CD4-positive, alpha-beta T cell treated with Interleukin-17A for 1 hour (primary cell): ENCODE measurements around the gene OGDH.
"Not testable (repeated sequence)": the region's sequence is repeated elsewhere in the genome, so short reads cannot be mapped to it uniquely, and the experiment has no call there.

ENCODE experiments used
- DNase-seq: peaks from one replicate; pipeline ENCODE4 v3.0.0-alpha.2; 2020

The OGDH gene

DNA sequence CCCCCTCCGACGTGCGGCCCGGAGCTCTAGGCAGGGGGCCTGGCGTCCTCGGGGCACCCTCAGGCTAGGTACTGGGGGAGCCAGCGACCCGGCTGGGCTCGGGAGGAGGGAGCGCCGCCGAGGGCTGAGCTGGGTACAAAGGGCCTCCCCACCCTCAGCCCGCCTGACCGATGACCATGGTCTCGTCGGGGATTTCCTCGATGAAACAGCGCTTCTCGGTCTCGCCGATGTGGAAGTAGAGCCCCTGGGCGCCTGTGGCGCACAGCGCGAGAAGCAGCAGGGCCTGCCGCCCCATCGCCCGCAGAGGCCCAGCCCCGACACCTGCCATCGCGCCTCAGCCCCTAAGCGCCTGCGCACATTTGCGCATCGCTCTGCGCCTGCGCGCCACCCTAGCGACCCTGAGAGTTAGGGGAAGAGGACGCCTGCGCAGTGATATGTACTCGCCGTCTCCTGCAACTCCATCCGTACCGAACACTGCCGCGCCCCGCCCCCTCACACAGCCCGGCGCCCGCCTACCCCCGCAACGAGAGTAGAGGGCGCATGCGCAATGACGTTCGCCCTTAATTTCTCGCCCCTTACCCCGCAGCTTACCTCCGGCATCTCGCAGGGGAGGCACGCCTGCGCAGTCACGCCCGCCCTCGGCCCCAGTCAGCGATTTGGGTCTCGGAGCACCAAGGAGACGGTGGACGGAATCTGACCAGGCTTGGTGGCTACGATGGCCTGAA, 24.4 kb upstream of the OGDH start, which contains the start of gene TMED4:
TSS of gene TMED4 (minus strand) at position 353 of the 725 bp plus-strand sequence. CDS start at position 328, 25 bp downstream.
- DNase-seq: peak; percentile 100

DNA sequence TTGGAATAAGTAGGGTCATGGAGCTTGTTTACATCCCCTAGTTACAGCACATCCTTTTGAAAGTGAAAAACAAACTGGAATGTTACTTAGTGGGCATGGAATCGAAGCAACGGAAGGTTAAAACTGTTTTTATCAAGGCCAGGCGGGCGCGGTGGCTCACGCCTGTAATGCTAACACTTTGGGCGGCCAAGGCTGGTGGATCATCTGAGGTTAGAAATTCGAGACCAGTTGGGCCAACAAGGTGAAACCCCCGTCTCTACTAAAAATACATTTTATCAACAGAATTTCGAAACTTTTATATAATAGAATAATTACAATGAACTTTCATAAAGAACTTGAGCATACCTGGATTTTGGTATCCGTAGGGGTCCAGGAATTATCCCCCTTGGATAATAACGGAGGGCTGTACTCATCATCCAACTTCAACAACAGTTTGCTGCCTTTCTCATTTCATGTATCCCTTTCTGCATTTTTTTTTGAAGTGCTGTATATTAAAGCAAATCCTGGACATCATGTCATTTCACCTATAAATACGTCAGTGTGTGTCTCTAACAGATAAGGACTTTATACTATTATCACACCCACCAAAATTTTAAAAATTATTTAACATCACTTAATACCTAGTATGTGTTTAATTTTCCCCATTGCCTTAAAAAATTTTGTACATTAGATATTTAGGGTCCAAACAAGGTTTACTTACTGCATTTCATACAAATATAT, 23.1 kb upstream of the OGDH start:
- no peak for DNase-seq

- DNase-seq: peak; percentile 82
These were observed 18.4 kb upstream of the OGDH start for GRCh38 chr7:44587843-44588711.

GRCh38 chr7:44590910-44591309, 15.5 kb upstream of the OGDH start:
- no peak for DNase-seq

GRCh38 chr7:44595934-44596635, 10.3 kb upstream of the OGDH start:
- DNase-seq: no peak

- DNase-seq: not testable (repeated sequence)
These were observed 9.2 kb upstream of the OGDH start for GRCh38 chr7:44597181-44597580.

GRCh38 chr7:44599222-44599621, 7.2 kb upstream of the OGDH start:
- DNase-seq: no peak

DNA sequence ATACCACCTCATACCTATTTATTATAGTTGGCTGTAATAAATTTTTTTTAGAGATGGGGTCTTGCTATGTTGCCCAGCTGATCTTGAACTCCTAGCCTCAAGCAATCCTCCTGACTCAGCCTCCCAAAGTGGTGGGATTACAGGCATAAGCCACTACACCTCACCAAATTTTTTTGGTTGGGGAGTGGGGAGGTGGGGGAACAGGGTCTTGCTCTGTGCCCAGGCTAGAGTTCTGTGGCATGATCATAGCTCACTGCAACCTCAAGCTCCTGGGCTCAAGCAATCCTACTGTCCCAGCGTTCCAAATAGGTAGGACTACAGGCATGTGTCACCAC, 3.9 kb upstream of the OGDH start:
- no peak for DNase-seq

- no peak for DNase-seq
These were observed 3.2 kb upstream of the OGDH start for GRCh38 chr7:44603193-44603592.

DNA sequence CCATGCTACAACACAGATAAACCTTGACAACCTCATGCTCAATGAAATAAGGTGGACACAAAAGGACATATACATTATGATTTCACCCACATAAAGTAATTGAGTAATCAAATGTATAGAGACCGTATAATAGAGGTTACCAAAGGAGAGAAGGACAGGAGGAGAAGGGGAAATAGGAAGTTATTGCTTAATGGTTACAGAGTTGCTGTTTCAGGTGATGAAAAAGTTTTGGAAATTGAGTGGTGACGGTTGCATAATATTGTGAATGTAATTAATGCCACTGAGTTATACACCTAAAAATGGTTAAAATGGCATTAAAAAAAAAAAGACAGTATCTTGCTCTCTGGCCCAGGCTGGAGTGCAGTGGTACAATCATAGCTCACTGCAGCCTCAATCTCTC, 1.5 kb upstream of the OGDH start:
- no peak for DNase-seq

- DNase-seq: no peak
These were observed 978 bp downstream of the OGDH start for GRCh38 chr7:44607141-44608068.

GRCh38 chr7:44608916-44609648, 2.7 kb downstream of the OGDH start:
- peak; percentile 51 for DNase-seq

GRCh38 chr7:44609829-44610228, 3.4 kb downstream of the OGDH start:
- DNase-seq: no peak

DNA sequence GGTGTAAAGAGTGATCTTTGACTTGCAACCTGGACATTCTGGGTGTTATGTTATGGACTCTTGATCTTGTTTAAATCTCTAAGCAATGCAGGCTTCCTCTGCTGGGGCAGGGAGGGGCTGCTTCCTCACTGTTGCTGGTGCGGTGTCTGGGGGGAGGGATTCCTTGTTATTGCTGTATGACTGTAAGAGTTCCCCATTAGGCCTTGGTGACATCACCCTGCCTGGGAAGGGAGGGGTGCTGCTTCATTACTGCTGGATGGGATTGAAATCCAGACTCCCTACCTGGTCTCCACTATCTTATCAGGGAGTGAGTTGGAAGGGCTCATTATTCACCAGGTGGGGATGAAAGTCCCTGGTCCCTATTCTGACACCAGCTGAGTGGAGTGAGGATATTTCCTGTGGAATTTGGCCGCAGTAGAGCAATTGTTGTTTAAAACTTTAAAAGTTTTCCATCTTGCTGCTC, 8.8 kb downstream of the OGDH start:
- DNase-seq: peak; percentile 71

GRCh38 chr7:44615793-44616192, 9.4 kb downstream of the OGDH start:
- DNase-seq: no peak

GRCh38 chr7:44616545-44616944, 10.1 kb downstream of the OGDH start:
- no peak for DNase-seq

DNA sequence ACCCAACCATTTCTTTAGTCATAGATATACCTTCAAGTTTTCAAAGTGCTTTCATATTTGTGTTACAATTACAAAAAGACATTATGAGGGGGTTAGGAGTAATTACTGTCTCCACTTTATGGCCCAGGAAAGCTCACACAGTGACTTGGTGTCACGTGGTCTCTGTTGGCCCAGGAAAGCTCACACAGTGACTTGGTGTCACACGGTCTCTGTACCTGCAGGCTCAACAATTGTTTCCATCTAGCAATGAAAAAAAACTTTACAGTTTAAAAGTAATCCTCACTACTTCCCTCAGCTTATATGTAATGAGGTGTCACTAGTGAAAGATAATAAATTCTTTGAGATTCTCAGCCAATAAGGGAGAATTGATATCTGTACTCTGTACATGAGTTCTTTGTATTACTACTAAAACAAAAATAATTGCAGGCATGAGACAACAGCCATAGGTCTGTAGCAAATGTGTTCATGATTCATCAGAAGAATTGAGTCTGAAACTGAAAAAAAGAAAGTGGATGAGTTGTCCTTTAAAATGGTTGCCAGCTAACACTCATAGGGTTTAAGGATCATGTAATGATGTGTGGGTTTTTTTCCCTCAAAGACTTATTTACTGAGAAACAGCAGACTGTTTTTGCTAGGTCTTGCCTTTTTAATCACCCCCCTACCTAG, 10.9 kb downstream of the OGDH start:
- DNase-seq: peak; percentile 41

GRCh38 chr7:44618045-44618444, 11.6 kb downstream of the OGDH start:
- no peak for DNase-seq

- DNase-seq: peak; percentile 73
These were observed 12.3 kb downstream of the OGDH start for GRCh38 chr7:44618753-44619152.

DNA sequence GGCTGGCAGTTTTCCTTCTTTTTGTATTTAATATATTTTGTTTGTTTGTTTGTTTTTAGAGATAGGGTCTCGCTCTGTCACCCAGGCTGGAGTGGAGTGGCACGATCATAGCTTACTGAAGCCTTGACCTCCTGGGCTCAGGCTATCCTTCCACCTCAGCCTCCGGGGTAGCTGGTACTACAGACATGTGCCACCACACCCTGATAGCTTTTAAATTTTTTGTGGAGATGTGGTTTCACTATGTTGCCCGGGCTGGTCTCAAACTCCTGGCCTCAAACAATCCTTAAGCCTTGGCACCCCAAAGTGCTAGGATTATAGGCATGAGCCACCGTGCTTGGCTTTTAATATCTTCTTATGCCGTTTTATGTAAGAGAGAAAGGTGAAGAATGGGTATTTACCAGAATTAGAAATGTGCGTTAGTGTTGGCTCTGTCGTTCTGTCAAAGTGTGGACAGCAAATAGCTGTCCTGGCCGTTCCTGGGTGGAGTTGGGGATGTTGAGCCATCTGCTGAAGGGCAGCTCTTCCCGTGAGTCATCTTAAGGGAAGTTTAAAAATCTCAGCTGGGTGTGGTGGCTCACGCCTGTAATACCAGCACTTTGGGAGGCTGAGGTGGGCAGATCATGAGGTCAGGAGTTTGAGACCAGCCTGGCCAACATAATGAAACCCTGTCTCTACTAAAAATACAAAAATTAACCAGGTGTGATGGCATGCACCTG, 14.8 kb downstream of the OGDH start:
- DNase-seq: no peak
